Measurements from ENCODE around the gene LRRC4C. TPM values are rescaled to one million over a fixed set of nuclear protein-coding genes. Genes with fewer than 3 reads are reported as not detected.

Gene LRRC4C
- total and polyA plus RNA-seq, 10 of the 15 experiments (the other 5 are each of a cell fraction or from before 2014, with no cell fraction given) = 1.5 TPM; not detected in 9

DNA sequence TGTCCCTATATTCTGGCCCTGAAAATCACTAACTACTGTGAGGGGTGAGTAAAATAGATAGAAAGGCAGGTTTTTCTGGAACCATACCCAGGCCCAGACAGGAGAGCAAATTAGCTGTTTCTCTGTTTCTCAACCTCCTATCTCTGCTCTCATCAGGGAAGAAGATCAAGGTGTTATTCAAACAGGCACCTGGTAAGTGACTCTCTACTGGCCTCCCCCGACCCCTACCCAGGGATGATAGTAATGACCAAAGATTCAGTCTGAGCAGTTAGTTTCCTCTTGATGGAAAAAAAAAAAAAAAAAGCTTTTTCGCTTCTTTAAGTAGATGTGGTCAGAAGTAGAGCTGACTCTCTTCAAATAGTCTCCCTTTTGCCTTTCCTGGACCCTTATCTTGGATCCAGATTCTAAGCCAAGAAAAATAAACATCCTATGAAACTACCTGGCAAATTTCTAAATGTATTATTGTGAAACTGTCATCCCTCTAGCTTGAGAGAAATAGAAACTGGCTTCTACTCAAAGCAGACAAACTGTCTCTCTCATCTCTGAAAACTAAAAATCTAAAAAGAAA, 9.9 kb downstream of the LRRC4C start:
- in situ Hi-C loops (cut with MboI) = loop anchor here (25.0 kb wide), 1 partner anchor 1137 kb away; no protein-coding TSS in a partner anchor
- BruUV-seq (replicated peaks) = no TSS peak
- 0% methylated on average over 2 of the region's 2 CpGs for WGBS (ENCODE audit: insufficient coverage, insufficient replicate concordance, low lambda C conversion rate, missing lambda C conversion rate)
- no peak for ATAC-seq
- ChIA-PET RAD21 (ENCODE audit: unreplicated experiment) (interaction anchor here (0.6 kb wide), 2 partner anchors 10 to 57 kb away, joined by 3 read pairs; no protein-coding TSS in a partner anchor), POLR2A (interaction anchor here (0.6 kb wide), 3 partner anchors 14 to 199 kb away, joined by 3 to 10 read pairs (median 3); no protein-coding TSS in a partner anchor), SMC1A (ENCODE audit: uncharacterized antibody, unreplicated experiment) (no interaction called here), CTCF (interaction anchor here (1.0 to 1.6 kb wide), 2 partner anchors 11 to 1075 kb away, joined by 4 to 6 read pairs; no protein-coding TSS in a partner anchor)
- no peak for FAIRE-seq
- no peaks in the 10 kb centered on the region for H3K4me1 ChIP-seq (ENCODE audit: control insufficient read depth, insufficient read depth, low read length)
- no peaks in the 10 kb centered on the region for H3K79me2 ChIP-seq (ENCODE audit: control insufficient read depth, insufficient read depth, low read length)
- TF ChIP-seq PAX8 (IDR thresholded peaks at IDR 0.05) (no peak), RAD21 (IDR thresholded peaks at IDR 0.05; ENCODE audit: insufficient read depth, low read depth, low read length) (no peak)
- TF ChIP-seq, protein P1, sequence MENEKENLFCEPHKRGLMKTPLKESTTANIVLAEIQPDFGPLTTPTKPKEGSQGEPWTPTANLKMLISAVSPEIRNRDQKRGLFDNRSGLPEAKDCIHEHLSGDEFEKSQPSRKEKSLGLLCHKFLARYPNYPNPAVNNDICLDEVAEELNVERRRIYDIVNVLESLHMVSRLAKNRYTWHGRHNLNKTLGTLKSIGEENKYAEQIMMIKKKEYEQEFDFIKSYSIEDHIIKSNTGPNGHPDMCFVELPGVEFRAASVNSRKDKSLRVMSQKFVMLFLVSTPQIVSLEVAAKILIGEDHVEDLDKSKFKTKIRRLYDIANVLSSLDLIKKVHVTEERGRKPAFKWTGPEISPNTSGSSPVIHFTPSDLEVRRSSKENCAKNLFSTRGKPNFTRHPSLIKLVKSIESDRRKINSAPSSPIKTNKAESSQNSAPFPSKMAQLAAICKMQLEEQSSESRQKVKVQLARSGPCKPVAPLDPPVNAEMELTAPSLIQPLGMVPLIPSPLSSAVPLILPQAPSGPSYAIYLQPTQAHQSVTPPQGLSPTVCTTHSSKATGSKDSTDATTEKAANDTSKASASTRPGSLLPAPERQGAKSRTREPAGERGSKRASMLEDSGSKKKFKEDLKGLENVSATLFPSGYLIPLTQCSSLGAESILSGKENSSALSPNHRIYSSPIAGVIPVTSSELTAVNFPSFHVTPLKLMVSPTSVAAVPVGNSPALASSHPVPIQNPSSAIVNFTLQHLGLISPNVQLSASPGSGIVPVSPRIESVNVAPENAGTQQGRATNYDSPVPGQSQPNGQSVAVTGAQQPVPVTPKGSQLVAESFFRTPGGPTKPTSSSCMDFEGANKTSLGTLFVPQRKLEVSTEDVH (IDR thresholded peaks at IDR 0.05; ENCODE audit: low read depth, partially characterized antibody) = no peak
- TF ChIP-seq, protein P2, sequence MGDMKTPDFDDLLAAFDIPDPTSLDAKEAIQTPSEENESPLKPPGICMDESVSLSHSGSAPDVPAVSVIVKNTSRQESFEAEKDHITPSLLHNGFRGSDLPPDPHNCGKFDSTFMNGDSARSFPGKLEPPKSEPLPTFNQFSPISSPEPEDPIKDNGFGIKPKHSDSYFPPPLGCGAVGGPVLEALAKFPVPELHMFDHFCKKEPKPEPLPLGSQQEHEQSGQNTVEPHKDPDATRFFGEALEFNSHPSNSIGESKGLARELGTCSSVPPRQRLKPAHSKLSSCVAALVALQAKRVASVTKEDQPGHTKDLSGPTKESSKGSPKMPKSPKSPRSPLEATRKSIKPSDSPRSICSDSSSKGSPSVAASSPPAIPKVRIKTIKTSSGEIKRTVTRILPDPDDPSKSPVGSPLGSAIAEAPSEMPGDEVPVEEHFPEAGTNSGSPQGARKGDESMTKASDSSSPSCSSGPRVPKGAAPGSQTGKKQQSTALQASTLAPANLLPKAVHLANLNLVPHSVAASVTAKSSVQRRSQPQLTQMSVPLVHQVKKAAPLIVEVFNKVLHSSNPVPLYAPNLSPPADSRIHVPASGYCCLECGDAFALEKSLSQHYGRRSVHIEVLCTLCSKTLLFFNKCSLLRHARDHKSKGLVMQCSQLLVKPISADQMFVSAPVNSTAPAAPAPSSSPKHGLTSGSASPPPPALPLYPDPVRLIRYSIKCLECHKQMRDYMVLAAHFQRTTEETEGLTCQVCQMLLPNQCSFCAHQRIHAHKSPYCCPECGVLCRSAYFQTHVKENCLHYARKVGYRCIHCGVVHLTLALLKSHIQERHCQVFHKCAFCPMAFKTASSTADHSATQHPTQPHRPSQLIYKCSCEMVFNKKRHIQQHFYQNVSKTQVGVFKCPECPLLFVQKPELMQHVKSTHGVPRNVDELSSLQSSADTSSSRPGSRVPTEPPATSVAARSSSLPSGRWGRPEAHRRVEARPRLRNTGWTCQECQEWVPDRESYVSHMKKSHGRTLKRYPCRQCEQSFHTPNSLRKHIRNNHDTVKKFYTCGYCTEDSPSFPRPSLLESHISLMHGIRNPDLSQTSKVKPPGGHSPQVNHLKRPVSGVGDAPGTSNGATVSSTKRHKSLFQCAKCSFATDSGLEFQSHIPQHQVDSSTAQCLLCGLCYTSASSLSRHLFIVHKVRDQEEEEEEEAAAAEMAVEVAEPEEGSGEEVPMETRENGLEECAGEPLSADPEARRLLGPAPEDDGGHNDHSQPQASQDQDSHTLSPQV (IDR thresholded peaks at IDR 0.05) = no peak
- no peaks in the 10 kb centered on the region for H3K9me3 ChIP-seq (replicated peaks; ENCODE audit: control insufficient read depth, insufficient read depth, low read length)
- H3K4me3 ChIP-seq = no peak overlapping the region
- no peak for DNase-seq (ENCODE audit: low read depth, low spot score)
- no peak overlapping the region for H3K27ac ChIP-seq (ENCODE audit: control insufficient read depth, insufficient read depth)
- H2AFZ ChIP-seq (ENCODE audit: control insufficient read depth, low read depth, low read length) = no peak overlapping the region
- H3K36me3 ChIP-seq (ENCODE audit: control insufficient read depth in 2 of 2, insufficient read depth in 2 of 2, low read length in 1 of 2) = no peaks in the 10 kb centered on the region
- intact Hi-C loops (cut with micrococcal nuclease; ENCODE audit: unreplicated experiment) = no loop called here
- no peaks in the 10 kb centered on the region for H3K27me3 ChIP-seq (replicated peaks in 1 of 2; ENCODE audit: control insufficient read depth in 2 of 2, insufficient read depth in 2 of 2, low read length in 1 of 2)
- H4K20me1 ChIP-seq (ENCODE audit: control insufficient read depth, insufficient read depth) = no peaks in the 10 kb centered on the region
- no peak overlapping the region for H3K4me2 ChIP-seq (ENCODE audit: control insufficient read depth, insufficient read depth)
- H3K9ac ChIP-seq (ENCODE audit: control insufficient read depth, insufficient read depth, low read length) = no peak overlapping the region
